ENCODE measurements around the gene FAHD2B.
"Not testable (repeated sequence)": the region's sequence is repeated elsewhere in the genome, so short reads cannot be mapped to it uniquely, and the experiment has no call there.

The FAHD2B gene, protein sequence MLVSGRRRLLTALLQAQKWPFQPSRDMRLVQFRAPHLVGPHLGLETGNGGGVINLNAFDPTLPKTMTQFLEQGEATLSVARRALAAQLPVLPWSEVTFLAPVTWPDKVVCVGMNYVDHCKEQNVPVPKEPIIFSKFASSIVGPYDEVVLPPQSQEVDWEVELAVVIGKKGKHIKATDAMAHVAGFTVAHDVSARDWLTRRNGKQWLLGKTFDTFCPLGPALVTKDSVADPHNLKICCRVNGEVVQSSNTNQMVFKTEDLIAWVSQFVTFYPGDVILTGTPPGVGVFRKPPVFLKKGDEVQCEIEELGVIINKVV

DNA sequence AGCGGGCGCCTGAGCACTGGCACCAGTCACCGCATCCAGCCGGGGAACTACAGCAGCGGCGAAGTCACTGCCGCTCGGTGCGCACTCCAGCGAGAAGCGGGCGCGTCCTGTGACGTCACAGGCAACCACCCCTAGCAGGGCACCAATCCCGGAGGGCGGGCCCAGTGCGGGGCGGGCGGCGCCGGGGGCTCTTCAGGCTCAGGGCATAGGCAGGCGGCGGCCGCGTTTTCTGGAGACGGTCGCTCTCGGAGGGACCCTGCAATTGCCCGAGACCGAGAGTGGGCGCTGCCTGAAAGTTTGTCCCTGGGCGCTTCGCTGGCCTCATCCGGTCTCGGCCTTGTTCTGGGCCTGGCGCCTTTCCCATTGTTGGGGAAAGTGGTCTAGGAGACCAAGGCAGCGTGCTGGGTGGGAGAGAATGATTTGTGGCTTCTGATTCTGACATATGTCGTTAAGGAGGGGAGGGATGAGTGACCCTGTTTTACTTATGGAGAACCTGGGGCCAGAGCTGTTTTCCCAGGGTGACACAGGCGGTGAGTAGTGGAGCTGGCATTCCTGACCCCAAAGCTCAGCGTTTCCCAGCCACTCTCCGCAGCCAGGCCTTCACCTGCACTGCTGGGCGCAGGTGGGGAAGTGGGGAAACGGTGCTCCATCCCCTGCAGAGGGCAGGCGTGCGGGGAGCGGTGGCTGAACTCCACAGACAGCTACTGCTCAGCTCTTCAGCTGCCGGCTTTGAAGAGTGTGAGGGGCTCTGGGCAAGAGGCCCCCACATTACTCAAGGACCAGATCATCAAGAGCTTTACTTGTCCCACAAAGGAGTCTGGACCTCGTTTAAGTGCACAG, at the start of gene FAHD2B:
Gene FAHD2B, minus strand, starts transcription at position 111 of the 840 bp plus-strand sequence. CDS start 3,176 bp downstream, outside the sequence.
- peak; percentile 64 to 78 for DNase-seq (ENCODE audit: low read depth in 2 of 2)

DNA sequence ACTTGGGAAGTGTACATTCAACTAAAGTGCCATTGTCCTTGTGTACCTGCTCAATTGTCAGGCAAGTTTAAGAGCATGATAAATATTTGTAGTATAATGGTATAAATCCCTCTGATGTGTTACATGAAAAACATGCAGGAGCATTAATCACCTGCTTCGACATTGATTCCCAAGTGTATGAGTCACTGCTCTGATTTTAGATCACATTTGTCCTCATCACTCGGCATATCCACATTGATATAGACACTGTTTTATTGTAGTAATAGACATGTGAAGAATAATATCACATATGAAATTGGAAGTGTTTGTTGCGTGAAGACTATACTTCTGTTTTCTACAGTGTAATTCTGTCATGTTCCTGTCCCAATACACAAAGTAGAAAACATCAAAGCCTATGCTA, 49.3 kb upstream of the FAHD2B start:
- DNase-seq (ENCODE audit: low read depth in 2 of 2) = not testable (repeated sequence)

DNA sequence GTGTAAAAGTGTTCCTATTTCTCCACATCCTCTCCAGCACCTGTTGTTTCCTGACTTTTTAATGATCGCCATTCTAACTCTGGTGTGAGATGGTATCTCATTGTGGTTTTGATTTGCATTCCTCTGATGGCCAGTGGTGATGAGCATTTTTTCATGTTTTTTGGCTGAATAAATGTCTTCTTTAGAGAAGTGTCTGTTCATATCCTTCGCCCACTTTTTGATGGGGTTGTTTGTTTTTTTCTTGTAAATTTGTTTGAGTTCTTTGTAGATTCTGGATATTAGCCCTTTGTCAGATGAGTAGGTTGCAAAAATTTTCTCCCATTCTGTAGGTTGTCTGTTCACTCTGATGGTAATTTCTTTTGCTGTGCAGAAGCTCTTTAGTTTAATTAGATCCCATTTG, 34.4 kb upstream of the FAHD2B start:
- DNase-seq (ENCODE audit: low read depth in 2 of 2) = not testable (repeated sequence)

DNA sequence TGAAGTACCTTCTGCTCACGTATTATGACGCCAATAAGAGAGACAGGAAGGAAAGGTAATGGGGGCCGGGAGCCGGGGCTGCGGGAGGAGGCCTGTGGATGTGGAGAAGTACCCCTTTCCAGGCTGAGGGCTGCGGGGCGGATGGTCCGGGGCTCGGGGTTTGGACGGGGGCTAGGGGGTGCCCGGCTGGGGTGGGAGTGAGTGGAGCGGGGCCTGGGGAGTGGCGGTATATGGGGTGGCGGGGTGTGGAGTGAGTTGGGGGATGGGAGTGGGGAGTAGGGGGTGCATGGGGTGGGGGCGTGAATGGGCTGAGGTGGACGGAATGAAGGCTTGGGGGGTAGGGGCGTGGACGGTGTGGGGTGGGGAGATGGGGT, 19.2 kb upstream of the FAHD2B start:
- DNase-seq (ENCODE audit: low read depth in 2 of 2) = not testable (repeated sequence)

DNA sequence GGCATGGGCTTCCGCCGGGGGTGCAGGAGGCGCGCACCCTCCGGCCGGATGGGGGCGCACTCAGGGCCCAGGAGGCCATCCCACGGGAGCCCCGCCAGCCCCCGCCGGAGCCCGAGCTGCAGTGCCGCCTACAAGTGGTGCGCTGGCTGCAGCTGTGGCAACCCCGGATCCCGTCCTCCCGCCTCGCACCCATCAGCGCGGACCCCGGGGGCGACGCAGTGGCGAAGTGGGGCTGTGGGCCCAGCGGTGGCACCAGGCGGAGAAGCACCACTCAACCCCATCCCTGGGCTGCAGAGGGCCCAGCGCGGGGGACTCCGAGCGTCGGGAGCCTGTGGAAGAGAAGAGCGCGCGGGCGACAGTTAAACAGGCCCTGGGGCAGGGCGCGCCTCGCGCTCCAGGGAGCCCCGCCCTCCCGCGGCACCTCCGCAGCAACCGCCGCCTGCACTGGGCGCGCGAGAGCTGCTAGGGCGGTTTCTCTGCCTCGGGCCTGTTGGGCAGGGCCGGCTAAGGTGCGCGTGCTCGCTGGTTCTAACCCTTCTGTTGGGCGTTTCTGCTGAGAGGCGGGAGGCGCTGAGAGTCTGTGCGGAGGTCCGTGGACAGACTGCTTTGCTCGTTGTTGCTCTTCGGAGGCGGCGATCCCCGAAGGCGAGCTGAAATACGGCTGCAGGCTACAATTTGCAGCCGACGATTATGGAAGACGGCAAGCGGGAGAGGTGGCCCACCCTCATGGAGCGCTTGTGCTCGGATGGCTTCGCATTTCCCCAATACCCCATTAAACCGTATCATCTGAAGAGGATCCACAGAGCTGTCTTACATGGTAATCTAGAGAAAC, 18.6 kb upstream of the FAHD2B start, which contains the start of gene ANKRD36:
Gene ANKRD36, plus strand, starts transcription at position 104 of the 832 bp plus-strand sequence. Its CDS starts 587 bp downstream, at position 691.
- peak; percentile 64 to 67 for DNase-seq (ENCODE audit: low read depth in 2 of 2)

DNA sequence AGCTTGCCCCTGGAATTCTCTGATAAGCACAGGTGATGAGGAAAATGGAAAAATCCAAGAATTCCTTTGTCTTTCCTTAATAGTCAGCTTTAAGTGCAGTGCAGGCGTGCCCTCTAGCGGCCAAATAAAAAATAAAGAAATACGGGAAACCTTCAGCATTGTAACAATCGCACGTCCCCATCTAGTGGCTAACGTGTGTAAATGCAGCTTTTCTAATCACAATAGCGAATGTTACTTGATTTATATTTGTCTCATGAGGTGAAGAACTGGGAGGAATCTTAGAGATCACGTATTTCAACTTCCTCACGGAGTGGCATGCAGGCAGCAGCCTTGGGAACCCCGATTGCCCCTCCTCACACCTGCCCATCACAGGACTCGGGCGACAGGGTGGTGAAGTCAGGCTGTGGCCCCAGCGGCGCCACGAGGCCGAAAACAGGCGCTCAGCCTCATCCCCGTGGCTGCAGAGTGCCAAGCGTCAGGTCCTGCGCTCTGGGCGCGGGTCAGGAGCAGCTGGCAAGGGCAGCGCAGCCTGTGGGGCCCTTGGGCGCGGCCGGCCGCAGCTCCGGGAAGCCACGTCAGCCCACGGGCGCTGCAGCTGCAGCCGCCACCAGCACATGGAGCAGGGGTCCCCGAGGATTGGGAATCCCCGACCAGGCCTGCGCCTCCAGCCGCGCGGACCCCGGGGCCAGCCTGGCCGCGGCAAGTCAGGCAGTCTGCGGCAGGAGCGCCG, 17.8 kb upstream of the FAHD2B start:
- DNase-seq (ENCODE audit: low read depth in 2 of 2) = not testable (repeated sequence)

DNA sequence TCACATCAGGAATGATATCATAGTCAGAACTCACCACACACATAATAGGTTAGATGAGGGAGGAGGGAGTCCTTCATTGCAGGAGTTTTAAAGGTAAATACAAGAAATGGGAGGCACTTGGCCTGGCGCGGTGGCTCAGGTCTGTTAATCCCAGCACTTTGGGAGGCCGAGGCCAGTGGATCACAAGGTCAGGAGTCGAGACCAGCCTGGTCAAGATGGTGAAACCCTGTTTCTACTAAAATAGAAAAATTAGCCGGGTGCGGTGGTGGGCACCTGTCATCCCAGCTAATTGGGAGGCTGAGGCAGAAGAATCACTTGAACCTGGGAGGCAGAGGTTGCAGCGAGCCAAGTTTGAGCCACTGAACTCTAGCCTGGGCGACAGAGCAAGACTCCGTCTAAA, 16.6 kb upstream of the FAHD2B start:
- DNase-seq (ENCODE audit: low read depth in 2 of 2) = not testable (repeated sequence)

DNA sequence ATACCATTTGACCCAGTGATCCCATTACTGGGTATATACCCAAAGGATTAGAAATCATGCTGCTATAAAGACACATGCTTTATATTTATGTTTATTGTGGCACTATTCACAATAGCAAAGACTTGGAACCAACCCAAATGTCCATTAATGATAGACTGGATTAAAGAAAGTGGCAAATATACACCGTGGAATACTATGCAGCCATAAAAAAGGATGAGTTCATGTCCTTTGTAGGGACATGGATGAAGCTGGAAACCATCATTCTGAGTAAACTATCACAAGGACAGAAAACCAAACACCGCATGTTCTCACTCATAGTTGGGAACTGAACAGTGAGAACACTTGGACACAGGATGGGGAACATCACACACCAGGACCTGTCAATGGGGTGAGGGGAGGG, 12.2 kb upstream of the FAHD2B start:
- DNase-seq (ENCODE audit: low read depth in 2 of 2) = not testable (repeated sequence)

DNA sequence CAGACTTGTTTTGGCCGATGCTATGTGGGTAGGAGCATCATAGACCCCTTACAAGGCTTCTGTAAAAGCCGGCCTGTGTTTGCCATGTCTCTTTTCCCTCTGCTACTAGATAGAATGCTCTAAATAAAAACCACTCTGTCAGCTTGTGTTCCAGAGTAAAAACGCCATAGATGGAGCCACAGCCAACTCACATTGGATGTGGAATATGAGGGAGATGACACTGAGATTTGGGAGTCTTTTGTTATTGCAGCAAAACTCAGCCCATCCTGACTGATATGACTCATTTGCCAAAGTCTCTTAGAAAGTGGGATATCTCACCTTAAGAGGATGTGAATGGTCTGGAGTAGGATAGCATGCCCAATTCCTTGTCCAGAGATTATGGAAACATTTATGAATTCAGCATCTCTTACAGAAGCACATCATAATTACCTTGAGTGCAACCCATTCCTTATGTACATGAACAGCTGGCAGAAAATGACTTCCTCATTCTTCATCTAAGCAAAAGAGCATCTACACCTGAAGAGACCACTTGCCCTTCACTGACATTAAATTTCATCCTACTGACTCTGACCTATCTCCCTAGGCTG, 4.2 kb upstream of the FAHD2B start:
- not testable (repeated sequence) for DNase-seq (ENCODE audit: low read depth in 2 of 2)

DNA sequence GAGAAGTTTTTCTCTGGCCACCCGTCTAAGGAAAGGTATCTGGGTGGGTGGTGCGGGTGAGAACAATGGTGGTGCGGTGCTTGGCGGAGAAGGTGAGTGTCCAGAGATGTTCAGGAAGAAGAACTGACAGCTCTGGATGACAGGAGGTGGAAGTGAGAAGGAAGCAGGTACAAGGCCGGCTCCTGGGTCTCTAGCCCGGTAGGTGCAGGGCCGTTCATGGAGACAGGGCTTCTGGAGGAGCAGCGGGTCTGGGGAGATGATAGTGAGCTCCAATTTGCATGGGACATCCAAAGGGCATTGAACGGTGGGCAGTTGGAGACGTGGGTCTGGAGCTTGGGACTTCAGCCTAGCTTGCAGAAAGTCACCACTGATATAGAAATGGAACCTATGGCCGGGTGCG, 979 bp upstream of the FAHD2B start:
- DNase-seq (ENCODE audit: low read depth in 2 of 2) = no peak

DNA sequence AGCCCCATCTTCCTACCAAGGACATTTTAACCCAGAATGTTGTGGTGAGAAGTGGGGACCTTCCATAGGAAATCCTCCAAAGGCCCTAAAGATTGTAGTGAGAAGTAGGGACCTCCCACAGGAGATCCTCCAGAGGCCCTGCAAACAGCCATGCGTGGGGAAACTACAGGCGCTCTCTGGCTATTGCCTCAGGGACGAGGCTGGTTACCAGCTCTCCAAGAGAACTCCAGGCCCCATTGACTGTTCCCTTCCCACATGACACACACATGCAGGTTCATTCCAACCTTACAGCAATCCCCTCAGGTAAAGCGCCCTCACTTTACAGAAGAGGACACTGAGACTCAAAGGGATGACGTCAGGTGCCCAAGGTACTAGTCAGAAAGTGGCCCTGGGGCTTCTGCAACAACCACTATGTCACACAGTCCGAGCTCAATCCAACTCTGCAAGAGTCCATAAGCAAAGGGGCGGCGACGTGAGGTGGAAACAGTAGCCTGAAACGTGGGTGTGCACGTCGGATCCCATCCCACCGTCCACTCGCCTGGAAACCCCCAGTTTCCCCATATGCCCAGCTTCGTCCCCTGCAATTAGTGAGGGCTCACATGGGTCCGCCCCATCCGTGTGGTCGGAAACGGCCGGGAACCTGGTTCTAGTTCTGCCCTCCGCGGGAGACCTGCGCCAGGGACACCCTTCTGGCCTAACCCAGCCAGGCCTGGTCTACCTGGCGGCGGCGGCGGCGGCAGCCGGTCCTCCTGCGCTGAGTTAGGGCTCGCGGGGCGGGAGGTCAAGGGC, 505 bp downstream of the FAHD2B start:
- DNase-seq (ENCODE audit: low read depth in 2 of 2) = not testable (repeated sequence)

DNA sequence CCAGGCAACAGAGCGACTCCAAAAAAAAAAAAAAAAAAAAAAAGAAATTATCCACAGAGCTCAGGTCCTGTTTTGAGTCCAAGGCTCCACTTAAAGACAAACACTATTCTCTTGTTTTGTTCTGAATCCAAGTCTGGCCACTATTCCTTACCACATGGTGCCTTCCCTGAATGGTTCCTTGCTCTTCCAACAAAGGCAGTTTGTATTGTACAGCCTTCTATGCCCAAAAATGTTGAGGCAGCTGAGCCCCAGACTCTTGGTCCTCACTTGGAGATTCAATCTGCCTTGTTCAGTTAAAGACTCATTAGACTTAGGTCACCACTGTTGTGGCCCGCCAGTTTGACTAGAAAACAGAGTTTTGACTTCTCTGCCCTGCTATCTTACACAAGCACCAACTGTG, 1.7 kb downstream of the FAHD2B start:
- DNase-seq (ENCODE audit: low read depth in 2 of 2) = not testable (repeated sequence)

DNA sequence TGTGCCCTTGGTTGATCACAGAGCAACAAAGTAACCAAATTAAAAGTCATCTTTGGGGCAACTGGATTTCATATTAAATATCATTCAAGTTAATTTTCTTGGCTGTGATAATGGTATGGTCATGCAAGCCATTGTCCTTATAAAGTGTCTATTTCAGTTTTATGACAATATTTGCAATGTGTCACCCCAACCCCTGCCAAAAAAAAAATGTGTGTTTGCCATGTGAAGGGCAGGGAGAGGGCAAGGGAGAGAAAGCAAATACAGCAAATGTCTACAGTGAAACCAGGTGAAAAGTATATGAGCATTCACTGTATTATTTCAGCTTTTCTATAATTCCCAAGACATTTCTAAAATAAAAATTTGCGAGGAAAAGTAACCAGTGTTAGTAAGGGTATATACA, 6.0 kb downstream of the FAHD2B start:
- DNase-seq (ENCODE audit: low read depth in 2 of 2) = not testable (repeated sequence)

DNA sequence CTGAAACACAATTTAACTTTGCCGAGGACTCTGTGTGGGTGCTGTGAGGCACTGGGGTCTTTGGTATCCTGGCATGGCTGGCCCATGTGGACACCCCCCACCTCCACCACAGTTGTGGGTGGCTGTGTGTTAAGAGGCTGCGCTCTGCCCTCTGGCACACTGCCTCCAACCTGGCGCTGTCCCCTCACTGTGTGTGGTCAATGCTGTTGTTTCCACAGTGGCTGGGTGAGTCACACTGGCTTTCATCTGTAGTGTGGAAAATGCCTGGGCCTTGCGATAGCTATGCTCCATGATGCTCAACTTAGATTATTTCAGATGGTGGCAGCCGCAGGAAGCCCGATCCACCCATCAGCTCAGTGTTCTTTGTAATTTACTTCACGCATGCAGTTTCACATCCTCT, 9.6 kb downstream of the FAHD2B start:
- DNase-seq (ENCODE audit: low read depth in 2 of 2) = not testable (repeated sequence)

DNA sequence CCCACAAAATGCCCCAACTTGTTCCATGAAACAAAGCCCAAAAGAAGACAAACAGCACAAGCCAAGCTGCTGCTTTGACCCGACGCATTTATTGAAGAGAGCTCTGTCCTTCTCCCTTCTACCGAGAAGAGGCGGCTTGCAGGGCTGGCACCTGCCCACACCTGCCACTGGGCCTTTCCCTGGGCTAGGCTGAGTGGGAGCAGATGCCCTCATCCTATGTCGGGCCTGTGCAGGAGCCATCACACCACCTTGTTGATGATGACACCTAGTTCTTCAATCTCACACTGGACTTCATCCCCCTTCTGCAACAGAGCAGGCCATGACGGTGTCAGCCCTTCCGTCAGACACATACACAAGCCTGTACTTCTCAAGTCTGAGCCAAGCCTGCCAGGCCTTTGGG, 11.2 kb downstream of the FAHD2B start:
- DNase-seq (ENCODE audit: low read depth in 2 of 2) = not testable (repeated sequence)

DNA sequence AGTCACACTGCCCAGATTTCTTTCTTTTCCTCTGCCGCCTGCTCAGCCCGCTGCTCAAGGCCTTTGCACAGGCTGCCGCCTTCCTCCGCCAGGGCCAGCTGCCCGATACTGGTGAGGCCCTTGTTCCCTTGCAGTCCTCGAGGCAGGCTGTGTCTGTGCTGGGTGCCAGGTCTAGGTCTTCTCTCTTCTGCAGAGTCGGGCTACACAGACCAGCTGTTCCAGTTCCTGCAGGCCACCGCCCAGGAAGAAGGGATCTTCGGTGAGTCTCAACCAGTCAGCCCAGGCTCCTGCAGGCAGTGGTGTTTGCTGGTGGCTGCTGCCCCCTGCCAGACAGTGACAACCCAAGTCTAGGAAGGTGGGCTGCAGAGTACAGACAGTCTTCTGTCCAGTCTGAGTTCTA, 12.5 kb downstream of the FAHD2B start:
- not testable (repeated sequence) for DNase-seq (ENCODE audit: low read depth in 2 of 2)

DNA sequence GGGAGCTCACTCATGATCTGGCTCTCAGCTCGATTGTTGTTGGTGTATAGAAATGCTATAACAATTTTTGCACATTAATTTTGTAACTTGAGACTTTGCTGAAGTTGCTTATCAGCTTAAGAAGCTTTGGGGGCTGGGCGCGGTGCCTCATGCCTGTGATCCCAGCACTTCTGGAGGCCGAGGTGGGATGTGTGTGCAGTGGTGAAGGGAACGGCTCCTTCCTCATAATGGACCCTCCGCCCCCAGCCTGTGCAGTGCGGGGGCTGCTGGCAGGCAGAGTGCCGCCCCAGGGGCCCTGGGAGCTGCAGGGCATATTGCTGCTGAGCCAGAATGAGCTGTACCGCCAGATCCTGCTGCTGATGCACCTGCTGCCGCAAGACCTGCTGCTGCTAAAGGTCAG, 13.8 kb downstream of the FAHD2B start:
- not testable (repeated sequence) for DNase-seq (ENCODE audit: low read depth in 2 of 2)

DNA sequence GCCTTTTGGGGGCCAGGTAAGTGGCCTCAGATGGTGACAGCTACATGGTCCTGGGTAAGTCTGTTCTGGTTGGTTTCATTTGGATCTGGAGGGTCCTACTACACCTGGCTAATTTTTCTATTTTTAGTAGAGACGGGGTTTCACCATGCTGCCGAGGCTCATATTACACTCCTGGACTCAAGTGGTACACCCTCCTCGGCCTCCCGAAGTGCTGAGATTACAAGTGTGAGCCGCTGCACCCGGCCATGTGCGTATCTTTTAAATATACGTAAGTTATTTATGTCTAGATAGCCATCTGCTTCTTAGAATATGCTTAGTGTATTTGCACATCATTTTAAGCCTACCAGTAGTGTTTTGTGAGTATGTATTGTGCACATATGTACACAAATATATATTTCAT, 17.5 kb downstream of the FAHD2B start:
- DNase-seq (ENCODE audit: low read depth in 2 of 2) = not testable (repeated sequence)

DNA sequence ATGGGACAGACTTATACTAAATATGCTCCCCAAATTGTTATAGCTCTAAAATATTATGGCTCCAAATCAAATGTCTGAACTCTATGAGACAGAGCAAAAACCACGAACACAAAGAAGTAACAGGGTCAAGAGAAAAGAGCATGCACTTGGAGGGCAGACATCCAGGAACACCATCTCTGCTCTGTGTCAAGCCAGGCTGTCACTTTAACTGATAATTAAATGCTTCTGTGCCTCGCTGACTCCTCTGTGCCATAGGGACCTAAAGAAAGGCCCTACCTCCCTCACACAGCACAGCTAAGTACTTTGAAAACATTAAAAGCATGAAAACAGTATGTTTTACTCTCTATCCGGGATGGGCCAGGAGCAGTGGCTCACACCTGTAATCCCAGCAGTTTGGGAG, 23.8 kb downstream of the FAHD2B start:
- DNase-seq (ENCODE audit: low read depth in 2 of 2) = not testable (repeated sequence)

DNA sequence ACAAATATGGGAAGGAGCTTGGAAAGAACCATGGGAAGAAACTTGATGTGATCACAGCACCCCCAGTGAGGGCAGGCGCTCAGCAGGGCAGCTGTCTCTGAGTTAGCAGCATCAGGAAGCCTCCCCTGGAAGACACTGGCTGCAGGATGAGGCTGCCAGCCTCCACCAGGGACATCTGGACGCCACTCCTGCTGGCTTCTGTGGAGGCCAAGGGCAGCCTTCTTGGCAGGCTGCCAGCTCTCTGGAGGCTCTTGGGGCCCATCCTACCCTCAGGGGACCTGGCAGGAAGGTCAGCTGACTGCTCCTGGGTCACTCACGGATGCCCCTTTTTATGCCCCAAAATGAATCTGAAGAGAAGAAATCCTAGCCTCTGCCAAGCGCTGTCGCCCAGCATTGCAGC, 26.0 kb downstream of the FAHD2B start:
- not testable (repeated sequence) for DNase-seq (ENCODE audit: low read depth in 2 of 2)
